Epithelial cell of prostate (primary cell): Measurements from ENCODE around the gene KHSRP.

Source experiments
- DNase-seq: peaks from one replicate; pipeline ENCODE4 v3.0.0-alpha.2; 2011; ENCODE audit warnings: low read depth, low spot score
- H3K27ac ChIP-seq: fragments of 450-650 bp; 2 replicates; pipeline ENCODE4 v1.5.1; 2017; ENCODE audit warnings: mild to moderate bottlenecking

The KHSRP gene

DNA sequence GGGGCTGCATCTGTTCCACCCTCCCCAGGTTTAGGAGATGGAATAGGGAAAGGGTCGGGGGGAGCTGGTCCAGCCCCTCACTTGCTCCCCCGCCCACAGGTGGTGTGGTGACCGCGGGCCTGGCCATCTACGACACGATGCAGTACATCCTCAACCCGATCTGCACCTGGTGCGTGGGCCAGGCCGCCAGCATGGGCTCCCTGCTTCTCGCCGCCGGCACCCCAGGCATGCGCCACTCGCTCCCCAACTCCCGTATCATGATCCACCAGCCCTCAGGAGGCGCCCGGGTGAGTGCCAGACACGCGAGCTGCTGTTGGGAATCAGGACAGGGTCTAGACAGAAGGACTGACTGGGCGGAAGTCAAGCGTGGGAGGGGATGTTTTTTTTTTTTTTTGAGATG, 60.3 kb downstream of the KHSRP start:
- H3K27ac ChIP-seq, result no peak overlapping the region
- DNase-seq, result no peak
